NCI-H1105 (cell line): ENCODE measurements around the gene LRRC4C.

Experiments used
- DNase-seq: peaks from one replicate; lab custom pipeline; 2025; lab: John Stamatoyannopoulos, UW

The LRRC4C gene

GRCh38 chr11:41323446-41323845 is 136.0 kb downstream of the LRRC4C start:
- no peak for DNase-seq

- DNase-seq = no peak
Measured at GRCh38 chr11:41320653-41321052, 138.8 kb downstream of the LRRC4C start.

DNA sequence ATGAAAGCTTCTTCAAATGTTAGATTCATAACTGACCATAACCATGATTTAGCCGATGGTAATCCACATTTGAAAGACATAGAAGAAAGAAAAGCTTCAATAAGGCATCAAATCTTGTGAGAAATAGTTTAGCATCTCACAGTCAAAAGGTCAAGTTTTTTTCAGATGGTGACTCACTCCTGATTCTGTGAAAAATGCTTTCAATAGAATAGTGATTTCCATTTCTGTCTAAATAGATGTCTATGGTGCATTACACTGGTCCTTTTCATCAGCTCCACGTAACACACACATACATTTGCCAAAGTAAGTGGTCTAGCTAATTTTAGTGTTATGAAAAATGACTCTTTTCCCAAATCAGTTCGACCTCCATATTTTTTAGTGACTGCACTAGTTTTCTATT is 139.2 kb downstream of the LRRC4C start:
- no peak for DNase-seq

DNA sequence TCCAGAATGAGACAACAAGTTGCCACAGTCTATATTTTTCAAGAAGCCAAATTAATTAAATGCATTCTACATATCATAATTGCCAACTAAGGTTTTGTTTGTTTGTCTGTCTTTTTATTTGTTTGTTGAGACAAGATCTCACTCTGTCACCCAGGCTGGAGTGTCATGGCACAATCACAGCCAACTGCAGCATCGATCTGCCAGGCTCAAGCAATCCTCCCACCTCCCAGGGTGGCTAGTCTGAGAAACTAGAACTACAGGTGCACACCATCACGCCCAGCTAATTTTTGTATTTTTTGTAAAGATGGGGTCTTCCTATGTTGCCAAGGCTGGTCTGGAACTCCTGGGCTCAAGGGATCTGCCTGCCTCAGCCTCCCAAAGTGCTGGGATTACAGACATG is 140.0 kb downstream of the LRRC4C start:
- no peak for DNase-seq

GRCh38 chr11:41316751-41317150 is 142.7 kb downstream of the LRRC4C start:
- no peak for DNase-seq

- no peak for DNase-seq
Measured at GRCh38 chr11:41313226-41313625, 146.2 kb downstream of the LRRC4C start.

- no peak for DNase-seq
Measured at GRCh38 chr11:41309716-41310115, 149.7 kb downstream of the LRRC4C start.

DNA sequence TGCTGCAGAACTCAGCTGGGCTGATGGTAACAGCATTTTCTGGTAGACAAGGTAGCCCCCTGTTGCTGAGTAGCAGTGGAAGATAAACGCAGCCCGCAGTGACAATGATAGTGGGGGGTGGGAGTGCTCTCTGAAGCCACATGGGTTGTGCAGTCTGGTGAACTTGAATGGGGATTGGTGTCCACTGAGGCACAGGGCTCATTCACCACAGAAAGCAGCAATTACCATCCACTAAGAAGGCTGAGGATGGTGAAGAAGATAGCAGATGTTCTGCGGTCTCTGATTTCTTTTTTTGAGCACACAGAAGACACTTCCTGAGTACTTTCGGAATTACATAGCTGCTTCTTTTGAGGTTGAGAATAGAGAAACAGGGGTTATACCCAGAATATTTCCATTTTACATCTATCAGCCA is 150.3 kb downstream of the LRRC4C start:
- no peak for DNase-seq

DNA sequence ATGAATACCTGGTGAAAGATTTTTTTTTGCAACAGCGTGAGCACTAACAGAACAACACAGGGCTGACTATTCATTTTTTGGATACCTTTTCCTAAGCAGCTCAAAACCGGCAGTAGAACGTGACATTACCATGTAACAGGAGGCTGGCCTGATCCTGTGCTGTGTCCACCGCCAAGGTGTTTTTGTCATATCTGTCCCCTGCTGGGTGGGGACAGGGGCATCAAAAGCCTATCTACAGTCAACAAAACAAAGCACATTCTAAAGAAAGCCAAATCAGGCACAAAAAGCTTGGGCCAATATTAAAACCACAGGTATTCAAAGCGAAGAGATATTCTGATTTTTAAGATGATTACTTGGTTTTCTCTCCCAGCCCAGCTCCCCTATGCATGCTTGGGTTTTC is 151.2 kb downstream of the LRRC4C start:
- no peak for DNase-seq

GRCh38 chr11:41307296-41308080 is 152.0 kb downstream of the LRRC4C start:
- DNase-seq = no peak

DNA sequence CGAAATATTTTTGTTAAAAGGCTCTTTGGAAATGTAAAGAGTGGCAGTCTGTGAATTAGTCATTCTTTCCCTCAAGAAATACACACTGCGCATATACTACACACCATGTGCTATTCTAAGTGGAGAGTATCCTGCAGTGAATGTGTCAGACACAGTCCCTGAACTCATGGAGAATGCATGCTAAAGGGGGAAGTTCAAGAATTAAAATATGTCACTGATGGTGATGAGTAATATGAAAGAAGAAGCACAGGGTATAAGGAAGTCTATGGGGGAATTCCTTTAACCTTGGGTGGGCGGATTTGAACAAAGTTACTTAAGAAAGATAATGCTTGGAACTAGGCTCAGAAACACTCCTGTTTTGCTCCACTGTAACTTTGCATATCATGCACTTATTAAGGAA is 153.0 kb downstream of the LRRC4C start:
- DNase-seq = no peak

DNA sequence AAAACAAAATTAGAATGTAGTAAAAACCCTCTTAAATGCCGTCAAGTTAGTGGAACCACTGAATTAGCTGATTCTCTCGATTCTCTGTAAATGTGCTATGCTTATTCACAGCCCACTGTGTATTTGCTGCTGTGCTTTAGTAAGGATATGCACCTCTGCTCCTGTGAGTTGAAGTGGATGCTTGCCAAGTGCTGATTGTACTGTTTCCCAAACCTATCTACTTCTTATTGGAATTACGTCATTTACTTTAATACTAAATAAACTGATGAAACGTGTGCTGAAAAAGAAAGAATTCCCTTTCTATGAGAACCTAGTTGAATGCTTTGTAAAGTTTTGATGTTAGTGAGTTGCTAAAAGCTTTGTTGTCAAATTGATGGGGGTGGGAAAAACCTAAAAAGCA is 158.4 kb downstream of the LRRC4C start:
- no peak for DNase-seq

DNA sequence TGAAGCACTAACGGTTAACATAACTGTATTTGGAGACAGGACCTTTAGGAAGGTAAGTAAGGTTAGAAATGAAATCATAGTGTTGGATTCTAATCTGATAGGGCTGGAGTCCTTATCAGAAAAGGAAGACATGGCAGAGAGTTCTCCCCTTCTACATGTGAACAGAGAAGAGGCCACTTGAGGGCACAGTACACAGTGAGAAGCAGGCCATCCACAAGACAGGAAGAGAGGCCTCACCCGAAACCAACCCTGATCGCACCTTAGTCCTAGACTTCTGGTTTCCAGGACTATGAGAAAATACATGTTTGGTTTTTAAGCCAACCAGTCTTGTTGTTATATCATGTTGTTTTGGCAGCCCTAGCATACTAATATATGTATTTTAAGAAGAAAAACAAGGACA is 170.0 kb downstream of the LRRC4C start:
- no peak for DNase-seq

GRCh38 chr11:41286751-41287150 is 172.7 kb downstream of the LRRC4C start:
- no peak for DNase-seq

DNA sequence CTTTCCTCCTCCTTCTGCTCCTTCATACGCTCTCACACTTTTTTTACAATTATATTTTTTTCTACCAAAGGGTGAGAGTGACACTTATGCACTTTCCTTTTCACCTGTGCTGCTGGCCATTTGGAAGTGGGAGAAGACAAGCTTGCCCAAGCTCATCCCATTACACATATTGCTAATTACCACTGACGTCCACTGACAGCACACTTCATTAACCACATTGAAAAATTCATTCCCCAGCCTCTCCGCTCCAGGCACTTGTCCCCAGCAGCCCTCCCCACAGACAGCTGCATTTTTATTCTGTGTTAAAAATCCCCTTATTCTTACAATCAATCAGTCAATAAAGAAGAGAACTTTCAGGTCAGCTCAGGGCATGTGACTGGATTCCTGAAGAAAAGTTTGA is 175.1 kb downstream of the LRRC4C start:
- no peak for DNase-seq

DNA sequence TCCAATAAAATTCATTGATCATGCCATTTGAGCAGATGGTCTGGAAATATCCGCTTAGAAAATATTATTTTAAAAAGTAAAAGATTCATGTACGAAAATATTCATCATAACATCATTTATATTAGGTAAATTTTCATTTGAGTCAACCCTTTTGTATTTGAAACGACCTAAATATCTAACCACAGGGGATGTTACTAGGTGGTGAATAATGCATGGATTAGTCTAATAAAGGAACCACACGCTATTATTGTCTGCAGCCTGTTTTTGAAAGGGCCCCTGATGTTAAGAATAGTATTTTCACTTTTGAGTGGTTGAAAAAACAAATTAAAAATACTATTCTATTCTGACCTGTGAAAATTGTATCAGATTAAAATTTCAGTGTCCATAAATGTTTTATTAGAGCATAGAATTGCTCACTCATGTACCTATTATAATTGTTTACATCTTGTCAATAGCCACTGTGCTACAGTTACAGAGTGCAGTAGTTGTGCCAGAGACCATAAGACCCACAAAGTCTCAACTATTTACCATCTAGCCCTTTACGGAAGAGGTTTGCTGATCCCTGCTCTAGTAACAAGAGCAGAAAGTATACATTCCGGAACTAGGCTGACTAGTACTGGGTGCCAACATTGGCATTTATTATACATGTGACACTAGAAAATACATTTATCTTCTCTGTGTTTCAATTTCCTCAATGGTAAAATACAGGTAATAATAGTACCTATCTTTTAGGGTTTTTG is 176.1 kb downstream of the LRRC4C start:
- DNase-seq = no peak

GRCh38 chr11:41282395-41282794 is 177.1 kb downstream of the LRRC4C start:
- no peak for DNase-seq

- no peak for DNase-seq
Measured at GRCh38 chr11:41281131-41281742, 178.2 kb downstream of the LRRC4C start.

DNA sequence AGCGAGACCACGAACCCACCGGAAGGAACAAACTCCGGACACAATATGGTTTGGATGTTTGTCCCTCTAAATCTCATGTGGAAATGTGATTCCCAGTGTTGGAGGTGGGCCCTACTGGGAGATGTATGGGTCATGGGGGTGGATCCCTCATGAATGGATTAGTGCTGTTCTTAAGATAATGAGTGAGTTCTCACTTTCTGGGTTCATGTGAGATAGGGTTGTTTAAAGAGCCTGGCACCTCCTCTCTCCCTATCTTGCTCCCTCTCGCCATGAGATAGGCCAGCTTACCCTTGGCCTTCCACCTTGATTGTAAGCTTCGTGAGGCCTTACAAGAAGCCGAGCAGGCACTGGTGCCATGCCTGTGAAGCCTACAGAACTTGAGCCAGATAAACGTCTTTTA is 184.6 kb downstream of the LRRC4C start:
- DNase-seq = no peak

- DNase-seq = no peak
Measured at GRCh38 chr11:41273908-41274307, 185.5 kb downstream of the LRRC4C start.

GRCh38 chr11:41267451-41267850 is 192.0 kb downstream of the LRRC4C start:
- DNase-seq = no peak

DNA sequence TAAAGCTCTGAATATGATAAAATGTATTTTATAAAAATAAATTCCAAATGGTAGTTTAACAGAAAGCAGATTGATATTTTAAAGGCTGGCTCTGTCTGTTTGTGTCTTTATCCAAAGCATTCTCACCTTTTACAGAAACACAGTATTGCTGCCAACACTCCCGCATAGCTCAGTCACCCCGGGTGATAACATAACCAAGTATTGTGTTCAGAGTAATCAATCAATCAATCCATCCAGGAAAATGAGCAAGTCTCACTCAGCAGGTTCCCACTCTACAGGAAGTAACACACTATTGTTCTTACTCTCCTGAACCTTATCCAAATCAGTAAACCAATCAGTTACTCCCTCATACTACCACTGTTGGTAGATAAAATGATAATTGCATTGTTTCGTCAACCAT is 203.4 kb downstream of the LRRC4C start:
- DNase-seq = no peak

DNA sequence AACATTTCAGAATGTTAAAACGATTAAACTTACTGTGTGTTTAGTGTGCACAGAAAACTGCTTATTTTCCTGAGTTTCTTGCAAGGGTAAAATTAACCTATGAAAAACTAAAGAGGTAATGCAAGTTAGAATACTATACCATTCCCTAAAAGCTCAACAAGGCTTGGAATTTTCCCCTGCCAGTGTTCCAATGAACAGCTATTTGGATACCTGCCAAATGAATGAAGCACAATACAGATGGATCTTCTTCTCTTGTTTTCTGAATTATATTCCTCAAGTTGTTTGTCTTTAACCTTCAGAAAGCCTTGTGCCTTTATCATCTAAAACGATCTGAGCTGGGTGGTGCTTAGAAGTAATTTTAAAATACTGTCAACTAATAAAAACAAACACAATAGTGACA is 204.5 kb downstream of the LRRC4C start:
- DNase-seq = peak; percentile 23
